HUDEP-2 (cell line): ENCODE data around the gene P2RY6.
"Not testable (repeated sequence)": the region's sequence is repeated elsewhere in the genome, so short reads cannot be mapped to it uniquely, and the experiment has no call there.

Experiments
- DNase-seq, 76 experiments: peaks; one replicate each; lab custom pipeline; 2025; ENCODE audit not compliant: unreplicated experiment in 76 of 76; lab: John Stamatoyannopoulos, UW

P2RY6 gene

DNA sequence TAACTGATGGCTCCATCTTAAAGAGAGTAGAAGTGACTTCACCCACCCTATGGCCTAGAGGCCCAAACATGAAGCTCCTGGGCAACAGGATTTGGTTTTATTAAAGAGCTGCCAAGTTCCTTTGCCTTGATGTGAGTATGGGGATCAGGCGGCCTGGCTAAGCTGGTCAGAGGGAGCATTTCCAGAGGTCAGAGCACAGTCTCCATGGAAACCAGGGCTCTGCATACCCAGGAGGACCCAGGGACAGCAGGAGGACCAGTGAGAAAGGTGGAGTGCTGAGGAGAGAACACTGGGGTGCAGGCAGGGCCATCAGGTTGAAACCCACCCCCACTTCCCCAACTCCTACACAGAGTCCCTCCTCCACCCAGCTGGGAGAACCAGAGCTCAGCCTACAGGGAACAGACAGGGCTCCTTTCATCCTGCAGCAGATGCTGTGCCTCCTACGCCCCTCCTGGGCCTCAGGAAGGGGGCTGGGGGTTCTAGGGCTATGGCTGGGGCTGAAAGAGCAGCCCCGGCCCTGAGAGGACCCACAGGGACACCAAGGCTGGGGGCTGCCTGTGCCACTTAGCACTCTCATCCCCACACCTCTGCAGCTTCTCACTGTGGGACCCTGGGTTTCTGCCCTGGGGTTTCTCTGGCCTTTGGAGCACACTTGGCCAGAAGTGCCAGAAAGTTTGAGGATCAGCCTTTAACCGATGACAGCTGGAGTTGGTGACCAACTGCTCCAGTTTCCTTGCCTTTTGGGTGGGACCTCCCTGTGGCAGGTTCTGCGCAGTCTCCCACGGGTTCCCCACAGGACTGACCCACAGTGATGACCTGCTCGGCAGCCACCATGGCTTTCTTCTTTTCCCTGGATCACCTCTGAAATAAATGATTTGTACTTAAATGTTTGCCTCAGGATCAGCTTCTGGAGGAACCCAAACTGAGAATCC is 13.8 kb upstream of the P2RY6 start:
- no peak for DNase-seq

DNA sequence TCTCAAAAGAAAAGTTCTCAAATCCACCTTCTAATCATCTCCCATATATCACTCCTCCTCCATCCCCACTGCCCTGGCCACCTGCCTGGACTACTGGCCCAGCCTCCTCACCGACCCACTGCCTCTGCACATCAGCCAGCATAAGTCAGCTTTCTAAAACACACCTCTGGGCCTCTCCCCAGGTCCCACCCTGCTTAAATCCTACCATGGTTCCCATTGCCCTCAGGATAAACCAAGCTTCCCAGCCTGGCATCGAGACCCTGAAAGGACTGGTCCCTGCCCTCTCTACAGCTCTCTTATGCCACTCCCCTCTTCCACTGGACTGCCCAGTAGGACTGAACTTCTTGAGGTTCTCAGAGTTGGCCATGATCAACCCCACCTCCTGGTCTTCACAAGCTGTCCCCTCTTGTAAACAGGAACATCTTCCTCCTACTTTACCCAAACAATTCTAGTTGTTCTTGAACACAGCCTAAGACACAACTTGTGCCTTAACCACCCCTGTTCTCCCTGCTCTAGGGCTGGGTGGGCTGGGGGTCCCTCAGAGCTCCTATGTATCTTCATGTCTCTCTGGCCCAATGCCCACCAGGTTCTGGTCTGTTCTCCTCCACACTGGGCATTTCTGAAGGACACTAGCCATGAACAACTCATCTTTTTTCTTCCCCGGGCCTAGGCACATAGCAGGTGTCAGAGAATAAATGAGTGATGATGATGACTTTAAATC is 12.6 kb upstream of the P2RY6 start:
- DNase-seq = no peak

DNA sequence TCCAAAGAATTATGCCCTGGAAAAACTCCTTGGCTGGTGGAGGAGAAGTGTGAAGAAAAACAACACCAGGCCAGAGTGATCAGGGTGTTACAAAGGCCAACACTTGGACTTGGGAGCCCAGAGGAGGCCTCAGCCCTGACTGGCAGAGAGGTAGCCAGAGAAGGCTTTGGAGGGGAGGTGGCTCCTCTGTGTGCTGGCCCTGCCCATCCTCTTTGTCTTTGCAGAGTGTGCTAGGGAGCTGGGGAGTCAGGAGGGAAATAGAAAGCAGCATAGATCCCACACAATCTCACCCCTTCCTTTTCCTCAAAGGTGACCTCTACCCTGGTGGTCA is 12.0 kb upstream of the P2RY6 start:
- no peak for DNase-seq

DNA sequence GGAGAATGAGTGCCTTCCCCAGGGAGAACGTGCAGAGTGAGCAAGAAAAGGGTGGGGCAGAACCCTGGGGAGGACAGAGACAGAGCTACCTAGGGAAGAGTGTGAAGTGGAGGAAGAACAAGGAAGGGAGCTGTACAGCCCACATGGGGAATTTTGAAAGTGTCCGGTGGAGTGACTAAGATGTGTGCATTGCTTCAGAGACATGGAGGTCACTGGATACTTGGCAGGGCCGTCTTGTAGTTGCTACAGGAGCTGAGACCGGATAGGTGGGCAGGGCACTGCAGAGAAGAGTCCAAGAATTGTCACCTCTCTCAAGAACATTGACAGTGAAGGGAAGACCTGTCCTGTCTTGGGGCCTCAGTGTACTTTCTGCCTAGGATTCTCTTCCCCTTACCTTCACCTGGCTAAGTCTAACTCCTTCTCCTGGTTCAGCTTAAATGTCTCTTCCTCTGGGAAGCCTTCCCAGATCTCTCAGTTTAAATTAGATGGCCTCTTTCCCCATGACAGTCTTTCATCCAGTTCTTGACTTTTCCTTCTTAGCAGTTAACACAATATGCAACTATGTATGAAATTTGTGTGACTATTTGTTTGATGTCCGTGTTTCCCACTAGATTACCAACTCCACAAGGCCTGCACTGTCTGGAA is 9.2 kb upstream of the P2RY6 start:
- DNase-seq = no peak

DNA sequence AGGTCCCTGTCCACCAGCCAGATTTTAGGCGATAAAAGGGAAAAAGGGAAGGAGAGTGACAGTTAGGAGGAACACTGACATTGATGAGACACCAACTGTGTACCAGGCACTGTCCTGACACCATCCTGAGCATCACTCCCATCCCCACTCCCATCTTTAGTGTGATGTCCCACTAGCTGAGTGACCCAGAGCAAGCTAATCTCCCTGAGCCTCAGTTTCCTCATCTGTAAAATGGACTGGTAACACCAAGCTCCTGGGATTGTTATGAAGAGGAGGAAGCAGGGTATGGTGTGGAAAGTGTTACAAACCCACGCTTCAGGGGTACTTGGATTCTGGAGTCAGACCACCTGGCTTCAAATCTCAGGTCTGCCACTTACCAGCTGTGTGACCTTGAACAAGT is 8.5 kb upstream of the P2RY6 start:
- no peak for DNase-seq

DNA sequence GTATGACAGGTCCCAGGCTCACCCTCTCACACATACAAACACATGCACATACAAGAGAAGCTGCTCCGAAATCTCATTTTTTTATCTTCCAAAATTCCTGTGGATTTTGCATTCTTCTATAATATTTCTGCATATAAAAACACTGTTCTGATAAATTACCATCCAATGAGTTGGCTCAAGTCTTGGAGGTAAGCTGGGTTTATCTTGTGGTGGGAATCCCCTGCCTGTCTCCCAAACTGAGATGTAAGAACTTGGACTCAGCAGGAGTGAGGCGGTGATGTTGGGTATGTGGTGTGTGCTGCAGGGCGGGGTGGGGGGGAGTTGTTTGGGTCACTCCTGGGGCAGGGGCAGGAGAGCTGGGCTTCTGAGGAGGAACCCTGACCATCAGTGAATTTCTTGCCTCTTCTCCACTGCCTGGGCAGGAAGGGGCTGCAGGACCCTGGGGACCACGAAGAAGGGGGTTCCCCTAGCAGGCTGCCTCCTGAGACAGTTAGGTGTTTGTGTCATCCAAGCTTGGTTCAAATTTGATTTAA is 6.8 kb upstream of the P2RY6 start:
- no peak for DNase-seq

DNA sequence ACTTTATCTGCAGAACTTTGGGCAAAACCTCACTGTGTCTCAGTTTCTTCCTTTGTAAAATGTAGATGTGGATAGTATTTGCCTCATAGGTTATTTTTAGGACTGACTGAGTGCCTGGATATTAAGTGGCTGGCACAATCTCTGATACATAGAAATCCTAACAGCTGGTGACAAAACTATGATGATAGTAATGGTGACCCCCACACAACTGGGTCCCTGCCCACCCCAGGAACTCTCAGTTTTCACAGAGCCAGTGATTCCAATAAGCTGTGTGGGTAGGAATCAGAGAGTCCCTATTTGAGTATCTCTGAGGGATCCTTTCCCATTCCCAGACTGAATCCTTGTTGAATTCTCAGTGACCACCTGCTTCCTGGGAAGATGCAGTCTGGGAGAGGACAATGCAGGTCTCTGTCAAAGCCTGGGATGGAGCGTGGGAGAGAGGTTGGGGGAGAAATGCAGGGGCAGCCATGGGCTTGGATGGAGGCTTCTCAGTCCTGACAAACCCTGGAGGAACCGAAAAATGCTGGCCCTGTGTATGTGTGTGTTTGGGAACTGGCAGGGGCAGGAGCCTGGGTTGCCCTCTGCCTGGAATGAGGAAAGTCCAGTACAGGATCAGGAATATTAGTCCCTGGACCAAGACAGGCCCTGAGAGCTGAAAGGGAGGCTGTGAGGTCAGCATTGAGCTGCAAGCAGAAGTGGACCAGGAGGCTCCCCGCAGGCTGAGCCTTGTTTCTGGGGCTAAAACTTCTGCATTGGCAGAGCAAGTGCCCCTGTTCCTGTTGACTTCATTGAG is 6.1 kb upstream of the P2RY6 start:
- no peak for DNase-seq

DNA sequence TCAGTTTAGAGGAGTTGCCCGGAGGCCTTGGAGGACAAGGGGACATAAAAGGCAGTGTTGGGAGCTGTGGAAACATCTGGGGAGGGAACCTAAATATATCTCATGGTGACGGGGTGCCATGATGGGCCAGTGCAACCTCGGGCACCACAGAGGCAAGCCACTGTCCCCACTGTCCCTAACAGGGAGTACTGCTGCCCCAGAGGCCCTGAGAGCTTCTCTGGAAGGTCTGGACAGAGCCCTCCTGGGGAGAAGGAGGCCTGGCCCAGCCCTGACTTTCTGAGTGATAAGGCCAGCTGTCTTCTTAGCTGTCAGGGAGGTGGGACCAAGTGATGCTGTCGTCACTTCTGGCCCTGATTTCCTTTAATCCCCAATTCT is 5.5 kb upstream of the P2RY6 start:
- no peak for DNase-seq

DNA sequence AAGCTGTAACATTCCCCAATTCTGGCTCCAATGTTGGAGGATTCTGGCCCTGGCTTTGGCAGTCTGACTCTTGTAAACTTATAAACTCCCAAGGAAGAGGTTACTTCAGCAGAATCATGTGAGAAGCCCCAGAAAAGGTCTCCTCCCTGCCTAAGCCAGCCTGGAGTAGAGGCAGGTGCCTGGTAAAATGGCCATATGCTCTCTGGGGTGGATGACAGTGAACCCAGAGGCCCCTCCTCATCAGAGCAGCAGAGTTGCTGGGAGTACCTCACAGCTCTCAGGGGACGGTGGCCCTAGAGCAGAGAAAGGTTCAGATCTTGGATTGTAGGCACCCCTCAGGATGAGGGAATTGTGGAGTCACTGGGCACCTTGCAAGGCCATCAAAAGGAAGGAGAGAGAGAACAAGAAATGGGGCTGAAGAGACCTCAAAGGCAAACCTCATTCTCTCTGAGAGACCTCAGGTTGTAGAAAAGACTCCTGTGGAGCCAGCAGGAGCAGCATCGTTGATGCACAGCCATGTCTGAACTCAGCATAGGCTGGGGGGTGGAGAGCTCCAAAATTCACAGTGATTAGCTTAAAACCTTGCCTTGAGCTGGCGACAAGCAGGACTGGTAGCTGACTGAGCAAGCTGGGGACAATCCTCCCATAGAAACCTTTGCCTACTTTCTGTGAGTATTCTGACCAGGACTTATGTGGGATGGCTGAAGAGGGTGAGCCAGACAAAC is 4.9 kb upstream of the P2RY6 start:
- DNase-seq = no peak

DNA sequence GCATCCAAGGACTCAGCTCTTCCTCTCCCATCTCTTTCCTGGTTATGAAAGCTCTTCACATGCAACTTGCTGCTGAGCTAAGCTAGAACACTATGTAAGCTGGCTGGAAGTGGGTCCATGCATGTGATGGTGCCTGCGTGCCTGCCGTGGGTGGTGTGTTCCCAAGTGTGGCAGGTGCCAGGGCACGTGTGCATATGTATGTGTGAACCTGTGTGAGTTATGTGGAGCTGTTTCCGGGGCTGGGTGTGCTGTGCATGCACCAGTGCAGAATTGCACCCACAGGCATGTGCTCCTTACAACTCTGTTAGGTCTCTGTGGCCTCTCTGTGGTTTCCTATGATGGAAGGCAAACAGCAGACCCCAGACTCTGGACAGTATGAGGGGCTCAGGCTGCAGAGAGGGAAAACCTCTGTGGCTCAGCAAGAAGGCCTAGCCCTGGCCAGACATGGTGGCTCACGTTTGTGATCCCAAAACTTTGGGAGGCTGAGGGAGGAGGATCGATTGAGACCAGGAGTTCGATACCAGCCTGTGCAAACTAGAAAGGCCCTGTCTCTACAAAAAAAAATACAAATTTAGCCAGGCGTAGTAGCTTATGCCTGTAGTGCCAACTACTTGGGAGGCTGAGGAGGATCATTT is 4.1 kb upstream of the P2RY6 start:
- DNase-seq = no peak

DNA sequence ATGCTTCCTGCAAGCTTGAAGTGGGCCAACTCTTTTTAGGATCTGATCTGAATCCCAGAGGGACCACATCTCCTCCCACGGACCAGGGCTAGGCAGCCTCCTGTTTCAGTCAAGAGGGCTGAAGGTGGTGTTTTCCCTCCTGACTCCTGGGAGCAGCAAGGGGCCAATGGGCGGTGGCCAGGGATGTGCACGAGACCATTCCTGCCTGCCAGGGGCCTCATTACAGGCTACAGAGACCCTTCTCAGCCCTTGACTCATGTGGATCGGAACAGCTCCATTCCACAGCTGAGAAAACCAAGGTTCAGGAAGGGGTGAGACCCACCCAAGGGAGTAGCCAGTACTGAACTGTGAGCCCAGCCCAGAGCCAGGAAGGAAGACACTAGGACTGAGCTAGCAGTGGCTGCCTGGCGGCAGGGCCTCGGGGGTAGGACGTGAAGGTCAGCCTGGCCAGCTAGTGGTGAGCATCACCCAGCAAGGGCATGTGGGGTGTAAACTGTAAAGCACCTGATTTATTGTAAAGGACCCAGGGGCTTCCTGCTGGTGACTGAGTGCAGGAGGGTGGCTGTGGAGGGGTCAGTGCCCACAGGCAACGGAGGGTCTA is 3.4 kb upstream of the P2RY6 start:
- no peak for DNase-seq

DNA sequence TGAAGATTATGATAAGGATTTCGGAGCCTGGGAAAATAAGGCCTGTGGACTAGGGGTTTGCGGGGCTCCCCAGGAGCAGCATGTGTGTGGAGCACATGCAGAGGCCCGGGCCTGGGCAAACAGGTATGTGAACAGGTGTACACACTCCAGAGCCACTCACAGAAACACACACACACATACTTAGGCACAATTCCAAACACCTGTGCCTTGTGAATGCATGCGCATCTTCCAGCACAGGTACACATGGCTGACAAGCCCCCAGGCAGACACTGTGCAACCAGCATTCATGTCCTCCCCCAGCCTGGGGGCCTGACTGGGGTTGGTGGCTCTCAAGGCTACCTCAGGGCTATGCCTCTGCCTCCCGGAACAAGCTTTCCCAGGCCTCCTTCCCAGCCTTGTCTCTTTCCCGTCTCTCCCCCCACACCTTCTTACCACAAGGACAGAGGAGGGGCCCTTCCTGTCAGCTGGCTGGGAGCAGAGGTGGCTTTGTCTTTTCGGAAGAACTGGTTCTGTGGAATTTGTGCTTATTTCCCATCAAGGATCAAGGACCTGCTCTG is 2.6 kb upstream of the P2RY6 start:
- no peak for DNase-seq

DNA sequence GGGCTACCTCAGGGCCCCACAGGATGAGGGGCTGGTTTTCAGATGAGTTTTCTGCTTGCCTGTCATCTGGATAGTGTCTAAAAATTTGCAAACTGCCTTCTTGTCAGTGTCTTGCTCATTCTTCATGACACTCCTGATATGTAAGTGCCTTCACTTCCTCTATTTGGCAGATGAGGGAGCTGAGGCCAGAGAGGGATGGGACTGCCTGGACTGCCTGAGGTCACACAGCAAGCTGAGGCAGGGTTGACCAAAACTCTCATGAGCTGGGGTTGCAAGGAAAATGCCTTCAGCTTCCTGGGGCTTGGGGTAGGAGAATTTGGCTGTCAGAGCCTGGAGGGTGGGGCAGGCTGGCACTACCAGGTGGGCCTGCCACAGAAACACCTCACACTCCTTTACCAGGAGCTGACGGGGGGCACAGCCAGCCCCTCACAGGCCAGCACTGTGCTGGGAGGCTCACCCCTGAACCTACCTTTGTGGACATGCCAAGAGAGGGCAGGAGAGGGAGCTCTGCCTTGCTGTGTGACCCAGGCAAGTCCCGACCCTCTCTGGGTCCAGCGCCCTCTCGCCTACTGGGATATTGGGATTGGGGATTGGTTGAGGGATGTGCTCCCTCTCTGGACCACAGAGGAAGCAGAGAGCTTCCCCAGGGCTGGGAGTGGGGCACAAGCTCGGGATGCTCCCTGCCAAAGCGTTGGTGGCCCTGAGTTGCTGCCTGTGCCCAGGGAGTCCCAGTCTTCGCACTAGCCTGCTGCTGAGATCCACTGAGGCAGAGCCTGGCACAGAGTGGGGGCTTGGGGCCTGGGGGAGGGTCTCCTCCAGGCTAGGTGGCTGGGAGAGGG is 1.9 kb upstream of the P2RY6 start:
- no peak for DNase-seq

DNA sequence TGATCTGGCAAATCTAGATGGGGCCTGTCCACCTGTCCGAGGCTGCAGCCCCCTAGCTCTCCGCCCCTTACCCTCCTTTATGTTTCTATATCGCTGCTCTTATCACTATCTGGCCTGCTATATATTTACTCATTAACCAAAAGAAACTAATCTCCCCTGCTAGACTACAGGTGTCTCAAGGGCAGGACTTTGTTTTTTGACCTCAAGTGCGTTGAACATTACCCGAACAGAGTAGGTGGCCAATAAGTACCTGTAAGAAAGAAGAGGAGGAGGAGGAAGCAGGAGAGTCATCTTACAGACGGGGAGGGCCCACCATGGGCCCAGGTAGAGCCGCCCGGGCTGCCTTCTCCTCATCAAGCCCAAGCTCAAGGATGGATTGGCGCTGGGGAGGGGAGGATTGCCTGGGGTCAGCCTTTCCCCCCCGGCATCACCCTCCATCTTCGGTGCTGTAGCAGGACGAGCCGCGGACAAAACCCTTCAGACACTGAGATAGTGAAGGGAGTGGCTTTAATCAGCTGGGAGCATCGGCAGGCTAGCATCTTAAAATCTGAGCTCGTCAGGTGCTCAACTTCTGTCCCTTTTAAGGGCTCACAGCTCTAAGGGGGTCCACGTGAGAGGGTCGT is 1.2 kb upstream of the P2RY6 start:
- no peak for DNase-seq

DNA sequence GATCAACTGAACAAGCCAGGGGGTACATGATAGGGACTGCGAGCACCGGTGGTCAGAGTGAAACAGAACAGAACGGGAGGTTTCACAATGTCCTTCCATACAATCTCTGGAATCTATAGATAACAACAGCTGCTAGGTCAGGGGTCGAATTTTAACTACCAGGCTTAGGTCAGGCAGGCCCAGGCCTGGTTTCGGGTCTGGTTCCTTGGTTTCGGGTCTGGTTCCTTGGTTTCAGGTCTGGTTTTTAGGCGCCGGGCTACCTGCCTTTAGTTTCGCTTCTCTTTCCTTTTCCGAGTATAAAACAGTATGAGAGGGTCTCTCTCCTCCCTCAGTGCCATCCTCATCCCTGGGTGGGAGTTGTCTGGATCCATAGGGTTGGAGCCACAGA is 666 bp upstream of the P2RY6 start:
- not testable (repeated sequence) for DNase-seq

DNA sequence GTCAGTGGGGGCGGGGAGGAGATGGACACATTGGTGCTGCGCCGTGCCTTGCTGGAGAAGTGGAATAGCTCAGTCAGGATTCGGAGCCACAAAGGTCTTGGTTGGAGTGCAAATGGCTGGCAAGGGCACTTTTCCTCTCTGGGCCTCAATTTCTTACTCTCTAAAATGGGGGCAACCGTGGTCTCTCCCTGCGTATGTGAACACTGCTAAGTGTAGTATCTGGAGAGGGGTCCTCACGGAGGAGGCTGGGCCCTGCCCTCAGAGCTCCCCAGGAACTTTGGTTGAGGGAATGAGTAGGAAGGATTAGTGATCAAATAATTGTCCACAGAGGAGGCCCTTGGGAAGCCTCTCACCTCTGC is 521 bp downstream of the P2RY6 start:
- DNase-seq = no peak

DNA sequence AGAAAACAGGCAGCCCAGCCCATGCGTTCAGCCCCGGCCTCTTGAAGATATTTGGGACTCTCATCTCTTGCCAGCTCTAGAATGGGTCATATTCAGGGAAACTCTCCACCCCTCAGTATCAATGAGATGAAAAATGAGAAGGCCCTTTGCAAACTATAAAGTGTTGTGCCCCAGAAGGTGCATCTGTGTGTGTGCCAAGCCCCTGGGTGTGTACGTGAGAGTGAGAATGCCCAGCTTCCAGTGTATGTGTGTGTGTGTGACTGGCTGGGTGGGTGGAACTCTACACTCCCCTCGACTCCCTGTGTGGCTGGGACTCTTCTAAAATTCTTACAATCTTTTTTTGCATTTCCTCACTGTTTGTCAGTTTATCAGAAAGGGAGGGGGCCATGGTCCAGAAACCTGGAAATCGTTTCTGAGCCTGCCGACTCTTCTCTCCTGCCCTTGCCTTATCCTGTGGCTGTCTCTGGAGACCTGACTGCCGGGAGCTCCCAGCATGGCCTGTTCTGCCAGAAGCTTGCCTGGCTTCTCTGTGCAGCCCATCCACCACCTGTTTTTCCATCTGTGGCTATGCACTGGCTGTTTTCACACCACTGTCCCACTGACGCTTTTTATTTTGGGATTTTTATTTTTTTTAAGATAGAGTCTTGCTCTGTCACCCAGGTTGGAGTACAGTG is 1.2 kb downstream of the P2RY6 start:
- no peak for DNase-seq
